RWPE2 (cell line): ENCODE results near the gene SEMA5A.
A peak's percentile ranks its signal among the peaks of the same experiment; 100 is the strongest.

Experiments
- ATAC-seq: fragments of 200-7000 bp; cut with Tn5 transposase; 3 replicates; pipeline ENCODE4 v1.9.1; 2021; ENCODE audit warnings: low read depth
- DNase-seq: peaks from one replicate; pipeline ENCODE4 v3.0.0-alpha.2; 2020; ENCODE audit warnings: low spot score
- H3K27ac ChIP-seq: fragments of 450-650 bp; 2 replicates; pipeline ENCODE4 v1.5.1; 2017; ENCODE audit warnings: mild to moderate bottlenecking; ENCODE audit not compliant: poor library complexity, severe bottlenecking
- H3K27me3 ChIP-seq: fragments of 250-450 bp; sonication (Bioruptor Pico); 2 replicates; pipeline ENCODE4 v1.5.1; 2021; ENCODE audit warnings: mild to moderate bottlenecking, moderate library complexity; ENCODE audit not compliant: insufficient read depth, poor library complexity, severe bottlenecking
- H3K36me3 ChIP-seq: fragments of 250-450 bp; sonication (Bioruptor Pico); 2 replicates; pipeline ENCODE4 v1.5.1; 2020; ENCODE audit warnings: low read depth, mild to moderate bottlenecking, moderate library complexity
- H3K4me1 ChIP-seq: fragments of 250-450 bp; sonication (Bioruptor Pico); 2 replicates; pipeline ENCODE4 v1.5.1; 2021; ENCODE audit warnings: mild to moderate bottlenecking, moderate library complexity; ENCODE audit not compliant: insufficient read depth, poor library complexity, severe bottlenecking
- H3K4me3 ChIP-seq: fragments of 250-450 bp; sonication (Bioruptor Pico); 2 replicates; pipeline ENCODE4 v1.5.1; 2021; ENCODE audit warnings: mild to moderate bottlenecking, moderate library complexity; ENCODE audit not compliant: severe bottlenecking
- H3K9me3 ChIP-seq: fragments of 250-450 bp; sonication (Bioruptor Pico); 2 replicates; pipeline ENCODE4 v1.5.1; 2021; ENCODE audit warnings: mild to moderate bottlenecking, moderate library complexity; ENCODE audit not compliant: severe bottlenecking
- CTCF ChIP-seq: fragments of 450-650 bp; IDR thresholded peaks from one replicate; pipeline ENCODE4 v1.5.1; 2017; ENCODE audit warnings: mild to moderate bottlenecking, moderate library complexity; ENCODE audit not compliant: poor library complexity, severe bottlenecking

Gene SEMA5A

GRCh38 chr5:9545992-9546851, at the start of gene SEMA5A:
TSS of gene SEMA5A (minus strand) at chr5:9546075. CDS start at chr5:9379946, 166,129 bp downstream.
- Histone ChIP-seq H3K27ac (peak within 1 kb of the TSS; percentile 72), H3K27me3 (no peaks in the 10 kb centered on the region), H3K4me1 (peaks cover 4% of the 10 kb centered on the region), H3K4me3 (peak within 1 kb of the TSS; percentile 59), H3K36me3 (peaks cover 31% of the 10 kb centered on the region), H3K9me3 (no peaks in the 10 kb centered on the region)
- peak; percentile 31 for TF ChIP-seq CTCF
- ATAC-seq (peak; percentile 57), DNase-seq (peak; percentile 88)

GRCh38 chr5:9594913-9595312, 49.0 kb upstream of the SEMA5A start:
- Histone ChIP-seq H3K9me3 (no peaks in the 10 kb centered on the region), H3K27ac (no peak overlapping the region), H3K4me1 (no peaks in the 10 kb centered on the region), H3K36me3 (no peaks in the 10 kb centered on the region), H3K27me3 (peaks cover 33% of the 10 kb centered on the region), H3K4me3 (no peak overlapping the region)
- no peak for ATAC-seq
- TF ChIP-seq CTCF = no peak
- no peak for DNase-seq

GRCh38 chr5:9589049-9589835, 43.4 kb upstream of the SEMA5A start:
- no peaks in the 10 kb centered on the region for H3K4me1 ChIP-seq
- no peak for ATAC-seq
- H3K36me3 ChIP-seq = no peaks in the 10 kb centered on the region
- H3K9me3 ChIP-seq = no peaks in the 10 kb centered on the region
- H3K27ac ChIP-seq = no peak overlapping the region
- no peak for DNase-seq
- H3K27me3 ChIP-seq = peaks cover 7% of the 10 kb centered on the region
- H3K4me3 ChIP-seq = no peak overlapping the region
- TF ChIP-seq CTCF = no peak

- Histone ChIP-seq H3K36me3 (no peaks in the 10 kb centered on the region), H3K9me3 (no peaks in the 10 kb centered on the region), H3K27me3 (peaks cover 7% of the 10 kb centered on the region), H3K4me3 (no peak overlapping the region), H3K27ac (no peak overlapping the region), H3K4me1 (no peaks in the 10 kb centered on the region)
- ATAC-seq (no peak; the same call in 2 of the 3 replicates), DNase-seq (no peak)
- TF ChIP-seq CTCF = no peak
These were observed 42.4 kb upstream of the SEMA5A start for GRCh38 chr5:9588254-9588653.
